GM18502 (cell line): ENCODE results near the gene MAOB.
"Not testable (repeated sequence)": the region's sequence is repeated elsewhere in the genome, so short reads cannot be mapped to it uniquely, and the experiment has no call there.

Experiments used
- ATAC-seq: cut with Tn5 transposase; IDR thresholded peaks from one replicate; pipeline ENCODE4 v1.9.1; 2021; ENCODE audit warnings: mild to moderate bottlenecking; ENCODE audit not compliant: unreplicated experiment, poor library complexity

MAOB gene

DNA sequence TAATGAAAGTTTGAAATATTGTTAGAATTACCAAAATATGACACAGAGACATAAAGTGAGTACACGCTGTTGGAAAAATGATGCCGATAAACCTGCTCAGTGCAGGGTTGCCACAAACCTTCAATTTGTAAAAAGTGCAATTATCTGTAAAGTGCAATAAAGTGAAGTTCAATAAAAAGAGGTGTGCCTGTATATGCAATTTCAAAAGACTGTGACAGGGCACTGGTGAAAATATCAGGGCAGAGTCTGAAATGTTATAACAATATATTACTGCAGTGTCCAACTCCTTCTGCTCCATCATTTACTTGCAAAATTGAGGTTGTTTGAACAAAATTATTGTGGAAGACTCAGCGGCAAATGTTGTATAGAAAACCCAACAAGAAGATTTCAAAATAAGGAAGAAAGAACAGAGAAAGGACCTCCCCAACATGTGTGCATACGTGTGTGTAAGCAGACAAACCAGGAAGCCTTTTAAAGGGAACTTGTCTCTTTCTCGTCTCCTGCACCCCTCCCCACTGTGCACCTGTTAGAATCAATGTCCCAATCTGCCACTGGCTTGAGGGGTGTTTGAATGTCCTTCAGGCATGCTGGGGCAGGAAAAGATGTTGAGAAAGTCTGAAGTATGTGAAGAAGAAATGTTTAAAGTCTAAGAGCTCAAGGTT, 96.2 kb downstream of the MAOB start:
- no peak for ATAC-seq

DNA sequence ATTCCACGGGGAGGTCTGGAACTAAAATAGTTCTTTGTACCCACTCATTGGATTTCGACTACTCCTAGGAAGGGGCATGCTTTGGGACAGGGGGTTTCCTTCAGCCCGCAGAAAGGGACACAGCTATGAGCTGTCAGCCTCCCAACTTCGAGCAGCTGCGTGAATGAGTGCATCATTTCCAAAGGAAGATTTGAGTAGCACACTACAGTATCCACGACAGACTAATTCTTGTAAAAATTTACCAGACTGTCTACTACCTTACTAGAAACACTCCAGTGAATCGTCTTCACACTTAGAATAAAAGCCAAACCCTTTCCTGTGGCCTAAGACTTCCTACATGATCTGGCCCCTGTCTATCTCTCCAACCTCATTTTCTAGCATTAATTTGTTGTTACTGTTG, 124.2 kb downstream of the MAOB start:
- ATAC-seq, result no peak

DNA sequence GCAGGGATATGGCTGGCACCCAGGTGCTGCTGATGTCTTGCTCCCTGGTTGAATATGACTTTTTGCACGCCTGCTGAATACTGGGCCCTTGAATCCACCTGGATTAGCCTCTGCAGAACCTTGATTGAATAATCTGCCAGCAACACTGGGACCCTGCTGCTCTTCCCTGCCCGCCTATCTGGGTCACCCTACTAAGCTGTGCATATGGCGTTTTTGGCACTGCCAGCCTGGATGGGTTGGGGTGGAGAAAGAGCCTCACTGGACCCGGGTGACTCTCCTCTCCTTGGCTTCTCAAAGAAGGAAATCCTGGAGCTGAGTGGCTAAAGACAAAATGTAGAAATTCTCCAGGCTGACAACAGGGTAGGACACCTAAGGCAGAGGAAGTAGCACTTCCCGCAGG, 126.2 kb downstream of the MAOB start:
- ATAC-seq, result no peak

- ATAC-seq, result no peak
Measured at GRCh38 chrX:43753637-43754036, 128.6 kb downstream of the MAOB start.

DNA sequence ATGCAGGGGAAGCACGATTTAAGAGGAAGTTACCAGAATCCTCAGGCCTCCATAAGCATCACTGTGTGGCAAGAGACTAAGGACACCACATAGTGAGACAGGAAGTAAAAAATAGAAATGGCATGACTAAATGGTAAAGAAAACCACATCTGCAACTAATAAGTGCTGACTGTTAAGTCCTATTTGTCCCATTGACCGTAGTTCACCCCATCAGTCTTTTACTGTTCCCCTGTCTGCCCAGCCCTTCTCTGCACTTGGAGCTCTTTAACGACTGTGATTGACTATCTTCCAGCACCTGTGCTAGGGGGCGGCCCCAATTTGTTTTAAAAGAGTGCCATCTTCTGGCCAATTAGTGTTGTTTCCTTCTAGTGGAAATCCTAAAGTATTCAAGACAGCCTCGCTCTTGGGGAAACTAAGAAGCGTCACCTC, 132.0 kb downstream of the MAOB start:
- ATAC-seq, result peak; percentile 97

DNA sequence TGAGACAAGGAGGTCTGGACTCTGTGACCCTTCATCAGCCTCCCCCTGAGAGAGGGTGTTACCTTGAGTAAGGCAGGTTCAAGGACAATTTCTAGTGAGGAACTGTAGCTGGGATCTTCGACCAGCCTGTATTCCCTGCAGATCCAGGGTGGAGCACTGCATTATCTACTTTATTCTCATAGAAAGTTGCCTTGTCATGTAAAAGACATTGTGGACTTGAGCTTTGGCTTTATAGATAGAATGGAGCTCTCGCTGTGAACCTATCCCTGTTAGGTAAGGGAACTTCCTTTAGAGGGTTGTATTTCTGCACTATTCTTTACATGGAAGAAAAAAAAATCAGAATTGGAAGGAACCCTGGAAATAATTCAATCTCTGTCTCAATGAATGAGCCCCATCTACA, 134.8 kb downstream of the MAOB start:
- ATAC-seq, result no peak

- ATAC-seq, result no peak
Measured at GRCh38 chrX:43745938-43746721, 136.1 kb downstream of the MAOB start.

GRCh38 chrX:43744284-43744683, 138.0 kb downstream of the MAOB start:
- no peak for ATAC-seq

DNA sequence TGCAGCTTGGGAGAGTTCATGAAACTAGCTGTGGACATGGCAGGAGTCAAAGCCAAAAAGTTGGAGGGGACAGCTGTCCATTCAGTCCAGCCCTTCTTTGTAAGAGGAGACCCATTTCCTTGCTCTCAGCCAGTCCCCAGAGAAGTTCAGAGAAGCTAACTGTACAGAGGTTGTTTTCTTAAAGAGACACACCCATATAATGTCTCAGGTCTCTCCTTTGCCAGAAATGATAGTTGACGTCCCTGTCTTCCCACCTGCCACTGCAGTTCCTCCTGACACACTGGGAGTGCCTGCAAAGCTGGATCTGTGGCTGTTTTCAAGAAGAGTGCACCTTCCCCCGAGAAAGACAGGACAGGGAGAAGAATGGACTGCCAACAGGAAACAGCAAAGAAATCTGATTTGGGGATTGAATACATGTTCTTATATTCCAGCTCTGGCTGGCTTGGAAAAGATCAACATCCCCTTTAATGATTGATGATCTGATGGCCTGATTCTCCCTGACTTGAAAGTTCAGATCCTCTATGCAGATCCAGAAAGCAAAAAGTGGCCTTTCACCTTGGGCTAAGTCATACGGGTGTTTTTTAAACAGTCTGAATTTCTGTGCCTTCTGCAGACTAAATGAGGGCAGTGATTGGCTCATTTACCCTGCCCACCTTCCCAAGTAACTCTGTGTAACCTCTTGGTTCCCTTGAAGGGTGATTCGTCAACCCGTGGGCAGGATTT, 139.0 kb downstream of the MAOB start:
- no peak for ATAC-seq

- ATAC-seq, result no peak
Measured at GRCh38 chrX:43741843-43742573, 140.2 kb downstream of the MAOB start.

GRCh38 chrX:43735957-43736356, 146.3 kb downstream of the MAOB start:
- no peak for ATAC-seq

DNA sequence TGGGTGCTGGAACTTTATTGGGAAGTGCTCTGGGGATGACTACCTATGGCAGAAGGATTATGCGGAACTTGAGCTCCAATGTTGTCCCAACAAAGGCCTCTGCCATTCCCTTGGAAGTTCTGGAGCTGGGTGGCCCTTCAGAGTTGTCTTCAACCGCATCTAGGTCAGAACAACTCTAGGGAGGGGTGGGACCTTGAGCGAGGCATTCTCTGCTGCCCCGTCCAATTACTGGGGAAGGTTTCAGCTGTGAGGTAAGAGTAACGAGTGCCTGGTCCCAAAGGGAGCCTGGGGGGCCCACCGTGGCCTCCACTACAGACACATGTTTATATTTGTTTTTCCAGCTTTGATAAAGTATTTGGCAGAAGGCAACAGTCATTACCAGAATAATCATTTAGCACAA, 146.7 kb downstream of the MAOB start:
- no peak for ATAC-seq

- no peak for ATAC-seq
Measured at GRCh38 chrX:43734444-43734843, 147.8 kb downstream of the MAOB start.

- no peak for ATAC-seq
Measured at GRCh38 chrX:43733699-43734098, 148.6 kb downstream of the MAOB start.

GRCh38 chrX:43731086-43731485, 151.2 kb downstream of the MAOB start:
- no peak for ATAC-seq

GRCh38 chrX:43728966-43729365, 153.3 kb downstream of the MAOB start:
- ATAC-seq, result no peak

- ATAC-seq, result no peak
Measured at GRCh38 chrX:43728002-43728401, 154.2 kb downstream of the MAOB start.

DNA sequence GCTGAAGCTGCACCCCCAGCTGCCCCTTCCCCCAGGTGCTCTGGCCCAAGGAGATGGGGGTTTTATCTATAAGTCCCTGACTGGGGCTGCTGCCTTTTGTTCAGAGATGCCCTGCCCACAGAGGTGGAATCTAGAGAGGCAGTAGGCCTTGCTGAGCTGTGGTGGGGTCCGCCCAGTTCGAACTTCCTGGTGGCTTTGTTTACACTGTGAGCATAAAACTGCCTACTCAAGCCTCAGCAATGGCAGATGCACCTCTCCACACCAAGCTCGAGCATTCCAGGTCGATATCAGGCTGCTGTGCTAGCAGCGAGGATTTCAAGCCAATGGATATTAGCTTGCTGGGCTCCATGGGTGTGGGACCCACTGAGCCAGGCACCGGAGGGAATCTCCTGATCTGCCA, 155.0 kb downstream of the MAOB start:
- not testable (repeated sequence) for ATAC-seq

- ATAC-seq, result not testable (repeated sequence)
Measured at GRCh38 chrX:43725227-43725626, 157.0 kb downstream of the MAOB start.

DNA sequence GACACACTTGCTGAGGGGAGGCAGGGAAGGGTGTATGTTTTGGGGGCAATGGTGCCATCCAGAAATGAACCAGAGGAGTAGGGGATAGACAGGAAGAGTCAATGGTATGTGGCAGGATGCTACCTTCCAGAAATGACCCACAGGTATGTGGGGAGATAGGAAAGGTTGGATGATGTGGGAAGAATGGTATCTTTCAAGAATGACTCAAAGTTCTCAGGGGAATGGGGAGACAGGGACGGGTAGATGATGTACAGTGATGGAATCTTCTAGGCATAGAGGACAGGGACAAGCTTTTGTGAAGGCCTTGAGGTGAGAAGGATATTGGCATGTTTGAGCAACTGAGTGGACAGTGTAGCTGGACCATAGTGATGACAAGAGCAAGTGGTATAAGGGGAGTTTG, 161.3 kb downstream of the MAOB start:
- no peak for ATAC-seq

DNA sequence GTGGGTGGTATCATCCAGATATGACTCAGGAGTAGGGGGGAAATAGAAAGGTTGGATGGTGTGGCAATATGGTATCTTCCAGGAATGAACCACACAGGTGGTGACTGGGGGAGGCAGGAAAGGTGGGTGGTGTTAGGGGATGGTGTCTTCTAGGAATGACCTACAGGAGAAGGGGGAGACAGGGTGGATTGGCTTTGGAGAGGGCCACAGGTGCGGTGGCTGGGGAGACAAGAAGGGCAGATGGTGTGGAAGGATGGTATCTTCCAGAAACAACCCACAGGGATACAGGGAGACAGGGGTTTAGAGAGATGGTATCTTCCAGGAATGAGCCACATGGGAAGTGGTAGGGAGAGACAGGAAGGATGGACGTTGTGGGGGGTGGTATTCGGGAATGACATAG, 162.2 kb downstream of the MAOB start:
- no peak for ATAC-seq
